AG04450 (cell line): ENCODE data around the gene NOTCH4. TPM values are rescaled to one million over a fixed set of nuclear protein-coding genes. Genes with fewer than 3 reads are reported as not detected.

Experiments
- CTCF ChIA-PET: fragments of 300-600, 350-600 bp; formaldehyde crosslinking; extraction: SDS; loops from one replicate; lab custom pipeline; 2022; ENCODE audit warnings: antibody characterized with exemption, inconsistent platforms; lab: Charles Lee
- POLR2A ChIA-PET: fragments of 350-600 bp; formaldehyde crosslinking; extraction: SDS; loops from one replicate; lab custom pipeline; 2021; ENCODE audit warnings: antibody characterized with exemption, inconsistent platforms; lab: Yijun Ruan, JAX
- DNase-seq: peaks from one replicate; pipeline ENCODE4 v3.0.0-alpha.2; 2011; ENCODE audit warnings: low read depth, low spot score
- H3K27ac ChIP-seq: one replicate; pipeline ENCODE4 v1.5.1; 2012; ENCODE audit warnings: low read depth, low read length, control low read depth
- H3K27me3 ChIP-seq: one replicate; pipeline ENCODE4 v1.6.0; 2012; ENCODE audit warnings: low read length; ENCODE audit not compliant: control insufficient read depth, insufficient read depth
- H3K4me3 ChIP-seq: 2 replicates; pipeline ENCODE4 v1.5.1; 2011; ENCODE audit warnings: mild to moderate bottlenecking, low read depth, low read length, control low read depth
- H3K9me3 ChIP-seq: 2 replicates; pipeline ENCODE4 v1.5.1; 2012; ENCODE audit warnings: low read length; ENCODE audit not compliant: control insufficient read depth, insufficient read depth
- CTCF ChIP-seq: IDR thresholded peaks from 2 replicates; pipeline ENCODE4 v1.5.1; 2011; ENCODE audit warnings: low read depth, low read length, control low read depth, inconsistent platforms
- polyA plus RNA-seq: library from polyadenylated mRNA; depleted of rRNA; stranded (reverse); fragments of >200 nt; gene quantifications from 2 replicates; pipeline ENCODE4 v1.2.3, GENCODE V29; 2011

Gene NOTCH4
- polyA plus RNA-seq, 1 experiment: 0.55 TPM

GRCh38 chr6:32208996-32209395 is 14.9 kb downstream of the NOTCH4 start:
- Histone ChIP-seq H3K4me3 (no peak overlapping the region), H3K27me3 (peaks cover 8% of the 10 kb centered on the region), H3K9me3 (no peaks in the 10 kb centered on the region), H3K27ac (no peak overlapping the region)
- ChIA-PET CTCF (no interaction called here), POLR2A (no interaction called here)
- DNase-seq: no peak
- TF ChIP-seq CTCF: no peak

GRCh38 chr6:32204268-32204715 is 19.6 kb downstream of the NOTCH4 start:
- H3K27ac ChIP-seq: no peak overlapping the region
- ChIA-PET CTCF (interaction anchor here (0.6 to 1.4 kb wide), 4 partner anchors 9 to 1066 kb away, joined by 3 to 6 read pairs (median 4); no protein-coding TSS in a partner anchor), POLR2A (no interaction called here)
- no peak overlapping the region for H3K4me3 ChIP-seq
- H3K9me3 ChIP-seq: no peaks in the 10 kb centered on the region
- no peak for DNase-seq
- peaks cover 11% of the 10 kb centered on the region for H3K27me3 ChIP-seq
- TF ChIP-seq CTCF: no peak

- Histone ChIP-seq H3K4me3 (no peak overlapping the region), H3K27me3 (peaks cover 11% of the 10 kb centered on the region), H3K27ac (no peak overlapping the region), H3K9me3 (no peaks in the 10 kb centered on the region)
- TF ChIP-seq CTCF: no peak
- no peak for DNase-seq
- ChIA-PET POLR2A (no interaction called here), CTCF (interaction anchor here (0.9 to 1.4 kb wide), 2 partner anchors 8 to 52 kb away, joined by 3 read pairs; no protein-coding TSS in a partner anchor)
Observed at GRCh38 chr6:32203426-32204267, 20.2 kb downstream of the NOTCH4 start.

- H3K9me3 ChIP-seq: no peaks in the 10 kb centered on the region; the same call in 1 of the 2 replicates
- H3K27me3 ChIP-seq: peaks cover 11% of the 10 kb centered on the region
- no peak for TF ChIP-seq CTCF
- H3K4me3 ChIP-seq: no peak overlapping the region
- POLR2A ChIA-PET: no interaction called here
- no peak overlapping the region for H3K27ac ChIP-seq
- CTCF ChIA-PET: no interaction called here
- DNase-seq: no peak
Observed at GRCh38 chr6:32202186-32202585, 21.7 kb downstream of the NOTCH4 start.

- H3K4me3 ChIP-seq: no peak overlapping the region
- DNase-seq: no peak
- ChIA-PET POLR2A (no interaction called here), CTCF (no interaction called here)
- H3K27ac ChIP-seq: no peak overlapping the region
- no peaks in the 10 kb centered on the region; the same call in 1 of the 2 replicates for H3K9me3 ChIP-seq
- H3K27me3 ChIP-seq: peaks cover 11% of the 10 kb centered on the region
- TF ChIP-seq CTCF: no peak
Observed at GRCh38 chr6:32200711-32201475, 23.0 kb downstream of the NOTCH4 start.
